AG10803 (cell line): ENCODE measurements around the gene POLR1D.

Experiments used
- DNase-seq: peaks from one replicate; pipeline ENCODE4 v3.0.0; 2010; ENCODE audit warnings: low read depth
- H3K4me3 ChIP-seq: 2 replicates; pipeline ENCODE4 v1.5.1; 2011; ENCODE audit warnings: mild to moderate bottlenecking, low read length, control low read depth
- CTCF ChIP-seq: conservative IDR thresholded peaks from 2 replicates; pipeline ENCODE4 v1.5.1; 2011; ENCODE audit warnings: mild to moderate bottlenecking, low read length, control low read depth, inconsistent platforms

Gene POLR1D

GRCh38 chr13:27587095-27587746 is 34.5 kb upstream of the POLR1D start:
- H3K4me3 ChIP-seq: no peak overlapping the region

GRCh38 chr13:27588405-27588804 is 33.3 kb upstream of the POLR1D start:
- DNase-seq: no peak
- TF ChIP-seq CTCF: no peak
- no peak overlapping the region for H3K4me3 ChIP-seq

More at GRCh38 chr13:27587095-27587746, 34.5 kb upstream of the POLR1D start:
- no peak for TF ChIP-seq CTCF
- no peak for DNase-seq

DNA sequence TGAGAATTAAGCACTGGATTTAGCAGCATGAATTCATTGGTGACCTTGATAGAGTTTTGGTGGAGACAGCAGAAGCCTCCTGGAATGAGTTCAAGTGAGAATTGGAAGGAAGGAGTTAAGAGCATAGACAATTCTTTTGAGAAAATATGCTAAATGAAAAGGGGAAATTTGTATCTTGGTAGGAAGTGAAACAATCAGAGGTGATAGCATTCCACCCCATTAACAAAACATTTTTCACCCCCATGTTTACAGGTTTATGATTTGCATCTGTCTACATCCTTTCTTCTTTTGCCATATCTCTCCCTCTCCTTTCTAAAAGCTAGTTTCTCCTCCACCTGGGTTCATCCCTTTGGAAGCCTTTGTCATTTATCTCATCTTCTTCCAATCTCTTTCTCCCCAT is 28.8 kb upstream of the POLR1D start:
- TF ChIP-seq CTCF: no peak
- DNase-seq: no peak
- H3K4me3 ChIP-seq: no peak overlapping the region

DNA sequence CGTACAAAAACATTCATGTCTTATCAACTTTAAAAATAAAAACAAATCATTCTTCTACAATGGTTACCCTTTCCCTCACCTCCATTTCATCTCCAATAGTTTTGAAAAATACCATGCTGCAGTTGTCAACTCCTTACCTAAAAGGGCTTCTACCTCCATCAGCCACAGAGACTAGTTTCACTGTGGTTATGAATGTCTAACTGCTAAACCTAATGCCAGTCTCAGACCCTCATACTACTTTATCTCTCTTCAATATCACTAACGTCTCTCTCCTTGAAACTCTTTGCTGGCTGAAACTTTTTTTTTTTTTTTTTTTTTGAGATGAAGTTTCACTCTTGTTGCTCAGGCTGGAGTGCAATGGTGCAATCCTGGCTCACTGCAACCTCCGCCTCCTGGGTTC is 28.4 kb upstream of the POLR1D start:
- no peak for TF ChIP-seq CTCF

DNA sequence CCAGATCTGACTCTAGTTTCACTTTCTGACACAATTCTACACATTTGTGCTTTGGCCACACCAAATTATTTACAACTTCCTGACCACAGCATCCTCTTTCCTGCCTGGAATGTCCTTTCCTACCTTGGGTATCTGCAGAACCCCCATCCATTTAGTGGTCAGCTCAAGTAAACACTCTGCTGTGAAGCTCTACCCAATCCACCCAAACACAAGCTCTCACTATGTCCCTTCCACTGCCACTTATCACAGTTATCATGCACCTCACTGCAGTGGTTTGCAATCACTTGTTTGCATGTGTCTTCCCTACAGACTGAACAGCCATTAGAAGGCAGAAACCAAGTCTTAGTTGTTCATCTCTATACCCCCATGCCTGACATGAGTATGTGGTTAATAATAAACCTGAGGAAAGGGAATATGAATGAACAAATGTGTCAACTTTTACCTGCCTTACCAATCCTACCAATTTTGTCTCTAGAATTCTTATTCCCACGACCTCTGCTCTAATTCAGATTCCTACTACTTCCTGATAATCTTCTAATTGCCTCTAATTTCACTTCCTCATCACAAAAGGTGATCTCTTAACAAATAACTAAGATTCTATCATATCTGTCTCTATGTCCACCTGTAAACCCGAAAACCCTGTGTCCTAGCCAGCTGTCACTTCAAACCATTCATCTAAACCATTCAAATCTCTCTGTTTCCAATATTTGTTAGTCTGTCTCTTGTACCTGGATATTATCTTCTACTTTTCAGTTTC is 26.5 kb upstream of the POLR1D start:
- H3K4me3 ChIP-seq: no peak overlapping the region
- peak; percentile 3 for DNase-seq
- no peak for TF ChIP-seq CTCF

More for the DNA sequence above, 28.4 kb upstream of the POLR1D start:
- DNase-seq: no peak
- H3K4me3 ChIP-seq: no peak overlapping the region

GRCh38 chr13:27599096-27599495 is 22.6 kb upstream of the POLR1D start:
- H3K4me3 ChIP-seq: no peak overlapping the region
- no peak for DNase-seq
- no peak for TF ChIP-seq CTCF

DNA sequence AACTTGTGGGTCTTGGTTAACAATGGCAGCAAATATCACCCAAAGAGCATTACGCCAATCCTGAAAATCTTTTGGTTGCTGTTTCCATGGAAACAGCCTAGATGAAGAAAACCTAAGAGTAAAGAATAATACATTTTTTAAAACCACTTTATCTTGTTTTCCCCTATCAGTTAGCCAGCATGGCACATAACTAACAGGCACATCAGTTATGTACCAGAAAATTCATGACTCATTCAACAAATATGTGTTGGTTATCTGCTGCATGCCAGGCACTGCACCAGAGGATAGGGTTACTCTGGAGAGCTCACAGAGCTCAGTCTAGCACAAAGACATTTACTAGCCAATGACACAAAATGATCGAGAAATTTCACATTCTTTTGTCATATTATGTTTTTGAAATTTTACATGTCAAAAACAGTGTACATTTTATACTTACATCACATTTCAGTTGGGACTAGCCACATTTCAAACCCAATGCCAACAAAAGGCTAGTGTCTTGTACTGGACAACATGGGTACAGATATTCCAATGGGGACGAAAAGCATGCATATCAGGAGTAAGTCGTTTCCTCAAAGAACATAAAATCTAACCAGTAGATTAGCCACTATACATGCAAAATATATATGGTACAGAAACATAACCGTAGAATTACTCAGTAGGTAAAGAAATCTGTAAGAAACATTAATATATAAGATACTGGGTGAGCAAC is 21.7 kb upstream of the POLR1D start:
- H3K4me3 ChIP-seq: no peak overlapping the region
- peak; percentile 82 for DNase-seq
- no peak for TF ChIP-seq CTCF
